Measurements from ENCODE around the gene MTHFSD.

The MTHFSD gene

DNA sequence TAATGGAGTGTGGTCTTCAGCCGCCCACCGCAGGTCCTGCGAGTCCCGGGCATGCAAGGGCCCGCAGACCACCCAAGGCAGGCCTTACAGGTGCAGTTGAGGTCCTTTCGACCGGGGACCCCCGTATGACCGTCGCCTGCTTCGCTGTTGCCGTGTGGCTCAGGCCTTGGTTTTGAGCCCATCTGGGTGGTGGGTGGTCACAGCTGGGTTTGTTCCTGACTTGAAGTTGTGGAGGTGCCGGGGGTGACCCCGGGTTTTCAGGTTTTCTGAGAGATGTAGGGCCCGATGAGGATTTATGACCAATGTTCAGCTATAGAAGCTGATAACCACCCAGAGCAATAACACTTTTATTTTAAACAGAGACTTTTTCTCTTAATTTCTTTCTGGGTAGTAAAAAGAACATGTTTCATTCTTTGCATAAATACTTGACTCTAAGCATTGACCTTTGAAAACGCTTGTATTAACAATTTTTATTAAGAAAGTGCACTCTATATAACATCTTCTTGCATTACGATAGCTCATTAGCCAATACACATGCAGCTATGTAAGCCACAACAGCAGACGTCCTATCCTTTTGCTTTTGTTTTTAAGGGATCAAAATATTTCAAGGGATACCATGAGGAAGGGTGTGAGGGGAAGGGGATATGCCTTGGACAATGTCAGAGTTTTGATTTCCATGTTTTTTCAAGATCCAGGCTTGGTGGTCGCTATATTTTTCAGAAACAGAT, 25.2 kb upstream of the MTHFSD start:
- H3K27ac ChIP-seq: no peak overlapping the region
- TF ChIP-seq, protein P1, sequence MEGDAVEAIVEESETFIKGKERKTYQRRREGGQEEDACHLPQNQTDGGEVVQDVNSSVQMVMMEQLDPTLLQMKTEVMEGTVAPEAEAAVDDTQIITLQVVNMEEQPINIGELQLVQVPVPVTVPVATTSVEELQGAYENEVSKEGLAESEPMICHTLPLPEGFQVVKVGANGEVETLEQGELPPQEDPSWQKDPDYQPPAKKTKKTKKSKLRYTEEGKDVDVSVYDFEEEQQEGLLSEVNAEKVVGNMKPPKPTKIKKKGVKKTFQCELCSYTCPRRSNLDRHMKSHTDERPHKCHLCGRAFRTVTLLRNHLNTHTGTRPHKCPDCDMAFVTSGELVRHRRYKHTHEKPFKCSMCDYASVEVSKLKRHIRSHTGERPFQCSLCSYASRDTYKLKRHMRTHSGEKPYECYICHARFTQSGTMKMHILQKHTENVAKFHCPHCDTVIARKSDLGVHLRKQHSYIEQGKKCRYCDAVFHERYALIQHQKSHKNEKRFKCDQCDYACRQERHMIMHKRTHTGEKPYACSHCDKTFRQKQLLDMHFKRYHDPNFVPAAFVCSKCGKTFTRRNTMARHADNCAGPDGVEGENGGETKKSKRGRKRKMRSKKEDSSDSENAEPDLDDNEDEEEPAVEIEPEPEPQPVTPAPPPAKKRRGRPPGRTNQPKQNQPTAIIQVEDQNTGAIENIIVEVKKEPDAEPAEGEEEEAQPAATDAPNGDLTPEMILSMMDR (conservative IDR thresholded peaks at IDR 0.05): no peak
- no peak for TF ChIP-seq ZFX (IDR thresholded peaks at IDR 0.05)

DNA sequence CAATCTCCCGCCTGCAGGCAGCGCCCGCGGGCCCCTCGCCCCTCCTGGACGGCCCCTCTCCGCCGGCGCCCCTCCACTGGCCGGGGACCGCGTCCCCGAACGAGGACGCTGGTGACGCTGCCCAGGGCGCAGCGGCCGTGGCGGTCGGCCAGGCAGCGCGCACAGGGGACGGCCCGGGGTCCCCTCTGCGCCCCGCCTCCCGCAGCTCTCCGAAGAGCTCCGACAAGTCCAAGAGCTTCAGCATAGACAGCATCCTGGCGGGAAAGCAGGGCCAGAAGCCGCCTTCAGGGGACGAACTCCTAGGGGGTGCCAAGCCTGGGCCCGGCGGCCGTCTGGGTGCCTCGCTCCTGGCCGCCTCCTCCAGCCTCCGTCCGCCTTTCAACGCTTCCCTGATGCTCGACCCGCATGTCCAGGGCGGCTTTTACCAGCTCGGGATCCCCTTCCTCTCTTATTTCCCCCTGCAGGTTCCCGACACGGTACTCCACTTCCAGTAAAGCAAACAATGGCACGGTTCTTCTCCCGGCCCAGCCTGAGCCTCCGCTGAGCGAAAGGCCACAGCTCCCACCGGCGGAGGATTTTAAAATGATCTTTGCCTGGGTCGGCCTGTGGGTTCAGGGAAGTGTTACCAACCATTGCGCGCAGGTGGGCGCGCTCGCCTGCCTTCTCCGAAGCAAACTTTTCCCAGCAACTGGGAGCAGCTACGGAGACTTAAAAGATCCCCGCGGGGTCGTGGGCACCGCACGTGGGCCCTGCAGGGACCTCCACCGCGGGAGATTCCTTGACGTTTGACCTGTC, 24.4 kb upstream of the MTHFSD start:
- no peak for TF ChIP-seq ZFX (IDR thresholded peaks at IDR 0.05)
- TF ChIP-seq, protein P1 (conservative IDR thresholded peaks at IDR 0.05): no peak
- no peak overlapping the region for H3K27ac ChIP-seq

DNA sequence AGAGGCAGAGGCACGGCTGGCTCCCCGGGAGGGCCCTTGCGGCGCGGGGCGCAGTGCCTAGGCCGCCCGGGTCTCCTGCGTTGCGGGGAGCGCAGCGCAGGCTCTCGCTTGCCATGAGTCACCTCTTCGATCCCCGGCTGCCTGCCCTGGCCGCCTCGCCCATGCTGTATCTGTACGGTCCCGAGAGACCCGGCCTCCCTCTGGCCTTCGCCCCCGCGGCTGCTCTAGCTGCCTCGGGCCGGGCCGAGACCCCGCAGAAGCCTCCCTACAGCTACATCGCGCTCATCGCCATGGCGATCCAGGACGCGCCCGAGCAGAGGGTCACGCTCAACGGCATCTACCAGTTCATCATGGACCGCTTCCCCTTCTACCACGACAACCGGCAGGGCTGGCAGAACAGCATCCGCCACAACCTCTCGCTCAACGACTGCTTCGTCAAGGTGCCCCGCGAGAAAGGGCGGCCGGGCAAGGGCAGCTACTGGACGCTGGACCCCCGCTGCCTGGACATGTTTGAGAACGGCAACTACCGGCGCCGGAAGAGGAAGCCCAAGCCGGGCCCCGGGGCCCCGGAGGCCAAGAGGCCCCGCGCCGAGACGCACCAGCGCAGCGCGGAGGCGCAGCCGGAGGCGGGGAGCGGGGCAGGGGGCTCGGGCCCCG, 23.7 kb upstream of the MTHFSD start:
- TF ChIP-seq, protein P1 (conservative IDR thresholded peaks at IDR 0.05): no peak
- TF ChIP-seq ZFX (IDR thresholded peaks at IDR 0.05): no peak
- no peak overlapping the region for H3K27ac ChIP-seq

DNA sequence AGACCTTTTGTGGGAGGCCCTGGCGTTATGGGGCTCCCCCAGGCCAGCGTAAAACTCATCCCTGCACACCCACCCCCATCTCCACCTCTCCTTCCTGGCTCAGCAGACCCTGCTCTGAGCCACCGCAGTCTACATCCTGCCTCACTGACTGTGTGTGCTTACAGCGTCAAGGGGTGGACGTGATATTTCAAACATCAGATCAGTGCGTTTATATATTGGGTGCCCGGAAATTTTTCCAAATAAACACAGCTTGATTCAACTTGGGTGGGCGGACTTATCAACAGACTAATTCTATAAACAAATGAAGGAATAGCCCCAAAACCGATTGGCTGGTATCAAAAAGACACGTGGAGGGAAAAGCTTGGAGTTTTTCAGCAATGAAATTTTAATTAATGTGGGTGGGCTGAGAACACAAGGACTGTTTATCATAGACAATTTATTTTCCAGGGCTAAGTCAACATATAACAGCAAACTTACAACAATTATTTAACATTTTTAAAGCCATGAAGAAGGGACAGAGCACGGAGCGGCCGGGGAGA, 23.1 kb upstream of the MTHFSD start, which contains the start of gene FOXL1:
TSS of gene FOXL1 (plus strand) at position 489 of the 539 bp plus-strand sequence. CDS start 175 bp downstream, outside the sequence.
- TF ChIP-seq, protein P1 (conservative IDR thresholded peaks at IDR 0.05): no peak
- no peak for TF ChIP-seq ZFX (IDR thresholded peaks at IDR 0.05)
- H3K27ac ChIP-seq: no peak within 1 kb of the TSS

DNA sequence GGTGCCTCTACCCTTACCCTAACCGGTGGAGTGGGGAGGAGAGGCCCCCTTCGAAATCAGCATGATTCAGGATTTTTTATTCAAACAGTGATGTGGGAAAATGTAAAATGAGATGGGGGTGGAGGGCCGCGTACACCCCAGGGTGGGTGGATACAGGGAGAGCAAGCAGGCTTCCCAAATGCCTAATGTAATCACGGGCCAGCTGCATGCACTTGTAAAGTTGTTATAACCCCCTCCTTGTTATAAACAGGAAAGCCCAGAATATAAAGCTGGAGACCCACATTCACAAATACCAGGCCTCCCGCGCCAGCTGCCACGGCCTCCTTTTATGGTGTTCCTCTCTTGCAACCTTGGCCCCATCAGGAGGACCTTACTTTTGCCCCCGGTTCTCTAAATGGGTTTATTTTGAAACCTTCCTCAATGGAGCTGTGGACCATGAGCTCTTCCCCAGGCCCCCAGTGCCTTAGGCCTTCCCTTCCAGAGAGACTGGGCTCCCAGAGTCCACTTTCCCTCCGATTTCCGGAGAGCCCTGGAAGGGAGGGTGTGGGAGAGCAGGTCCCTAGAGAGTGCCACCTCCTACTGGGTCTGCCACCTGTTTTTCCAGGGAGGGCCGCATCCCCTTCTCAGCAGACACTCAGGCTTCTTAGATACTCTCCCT, 22.4 kb upstream of the MTHFSD start:
- no peak overlapping the region for H3K27ac ChIP-seq

DNA sequence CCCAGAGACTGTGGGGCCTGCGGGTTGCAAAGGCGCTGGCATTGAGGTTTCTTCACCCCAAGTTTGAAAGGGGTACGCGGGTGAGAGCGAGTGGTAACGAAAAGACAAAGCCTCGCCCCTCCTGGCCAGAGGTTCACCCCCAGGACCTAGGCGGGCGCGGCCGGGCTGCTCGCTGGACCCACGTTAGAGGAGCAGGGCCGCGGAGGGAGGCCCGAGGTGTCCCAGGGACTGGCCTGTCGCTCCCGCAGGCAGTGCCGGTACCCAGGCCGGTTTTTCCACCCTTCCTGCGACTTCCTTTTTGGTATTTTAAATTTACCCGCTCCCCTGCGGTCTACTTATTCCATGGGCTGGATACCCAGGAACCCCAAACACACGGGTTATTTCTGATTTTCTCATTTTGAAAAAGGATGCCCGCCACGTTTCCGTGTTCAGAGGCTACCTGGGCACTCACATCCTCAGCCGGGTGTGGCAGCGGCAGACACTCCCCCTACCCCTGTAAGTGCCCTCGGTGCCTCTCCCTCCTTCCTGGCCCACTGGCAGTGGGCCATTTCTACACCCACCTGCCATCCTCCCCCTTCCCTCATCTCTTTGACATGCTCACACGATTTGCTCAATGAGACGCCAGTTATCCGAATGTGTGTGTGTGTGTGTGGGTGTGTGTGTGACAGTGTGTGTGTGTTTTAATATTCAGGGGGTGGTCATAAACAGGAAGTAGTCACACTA, 21.7 kb upstream of the MTHFSD start:
- no peak overlapping the region; the same call in 1 of the 2 replicates for H3K27ac ChIP-seq
- TF ChIP-seq, protein P1 (conservative IDR thresholded peaks at IDR 0.05): no peak
- TF ChIP-seq ZFX (IDR thresholded peaks at IDR 0.05): no peak

More for the DNA sequence above, 22.4 kb upstream of the MTHFSD start:
- TF ChIP-seq ZFX (IDR thresholded peaks at IDR 0.05): no peak
- TF ChIP-seq, protein P1 (conservative IDR thresholded peaks at IDR 0.05): no peak
